ENCODE results near the gene DPH3.

GRCh38 chr3:16255726-16256125 lies 9.0 kb downstream of the DPH3 start:
- no peak for TF ChIP-seq CTCF (IDR thresholded peaks at IDR 0.05)
- no peak for TF ChIP-seq POLR2A (IDR thresholded peaks at IDR 0.05)

Data from breast epithelium (tissue), 3 donors.